IMR-90 (cell line): ENCODE results near the gene GRK5. TPM values are rescaled to one million over a fixed set of nuclear protein-coding genes. Genes with fewer than 3 reads are reported as not detected.

Experiments used
- ATAC-seq: fragments of 200-7000 bp; cut with Tn5 transposase; 2 replicates; pipeline ENCODE4 v1.9.1; 2020; ENCODE audit warnings: low read depth, mild to moderate bottlenecking, moderate library complexity
- BruUV-seq: library from RNA; stranded (reverse); fragments of 400-500 nt; replicated peaks from 2 replicates; lab custom pipeline; 2021; lab: Mats Ljungman, UMichigan
- CTCF ChIA-PET: fragments of 300-600 bp; formaldehyde crosslinking; extraction: SDS; loops from one replicate; lab custom pipeline; 2021; ENCODE audit warnings: antibody characterized with exemption; lab: Yijun Ruan, JAX
- POLR2A ChIA-PET: fragments of 300-600 bp; sonication (Branson Sonifier 250); formaldehyde crosslinking; loops from one replicate; lab custom pipeline; 2022; ENCODE audit warnings: antibody characterized with exemption; ENCODE audit not compliant: unreplicated experiment; lab: Charles Lee
- DNase-seq: peaks from one replicate; pipeline ENCODE4 v3.0.0; 2013
- H2AFZ ChIP-seq: replicated peaks from 2 replicates; pipeline ENCODE3; 2013; ENCODE audit warnings: low read length, mild to moderate bottlenecking; ENCODE audit not compliant: poor library complexity
- H2AK5ac ChIP-seq: 2 replicates; pipeline ENCODE4 v1.6.1; 2013; ENCODE audit warnings: low read depth, low read length, inconsistent platforms
- H2AK9ac ChIP-seq: replicated peaks from 2 replicates; pipeline ENCODE3; 2013; ENCODE audit warnings: mild to moderate bottlenecking, low read depth, low read length, moderate library complexity; ENCODE audit not compliant: poor library complexity
- H2BK120ac ChIP-seq: 2 replicates; pipeline ENCODE4 v1.6.1; 2013; ENCODE audit warnings: low read depth, low read length, inconsistent platforms
- H2BK15ac ChIP-seq: 3 replicates; pipeline ENCODE4 v1.6.1; 2013; ENCODE audit warnings: low read depth, low read length, inconsistent platforms
- H2BK20ac ChIP-seq: 2 replicates; pipeline ENCODE4 v1.6.1; 2013; ENCODE audit warnings: low read depth, mild to moderate bottlenecking, inconsistent platforms, low read length, moderate library complexity
- H2BK5ac ChIP-seq: 2 replicates; pipeline ENCODE4 v1.6.1; 2013; ENCODE audit warnings: mild to moderate bottlenecking, low read depth, low read length, inconsistent platforms; ENCODE audit not compliant: poor library complexity, severe bottlenecking
- H3K14ac ChIP-seq: replicated peaks from 2 replicates; pipeline ENCODE4 v1.6.1; 2013; ENCODE audit warnings: low read depth, low read length, inconsistent platforms
- H3K18ac ChIP-seq: 2 replicates; pipeline ENCODE4 v1.6.1; 2013; ENCODE audit warnings: low read depth, low read length, control low read depth
- H3K23ac ChIP-seq: 2 replicates; pipeline ENCODE4 v1.6.1; 2013; ENCODE audit warnings: low read depth, low read length, inconsistent platforms
- H3K27ac ChIP-seq: 2 replicates; pipeline ENCODE4 v1.5.1; 2013; ENCODE audit warnings: mild to moderate bottlenecking, control low read depth, low read length; ENCODE audit not compliant: insufficient read depth
- H3K27me3 ChIP-seq: 2 replicates; pipeline ENCODE4 v1.6.1; 2013; ENCODE audit warnings: low read length; ENCODE audit not compliant: control insufficient read depth, insufficient read depth
- H3K36me3 ChIP-seq: 2 replicates; pipeline ENCODE4 v1.6.1; 2013; ENCODE audit warnings: low read length, mixed read lengths; ENCODE audit not compliant: control insufficient read depth, insufficient read depth
- H3K4ac ChIP-seq: 2 replicates; pipeline ENCODE4 v1.6.1; 2013; ENCODE audit warnings: low read depth, low read length, inconsistent platforms
- H3K4me1 ChIP-seq: 2 replicates; pipeline ENCODE4 v1.6.1; 2013; ENCODE audit warnings: low read length, mixed read lengths; ENCODE audit not compliant: control insufficient read depth, insufficient read depth
- H3K4me2 ChIP-seq: 2 replicates; pipeline ENCODE4 v1.6.1; 2013; ENCODE audit warnings: low read depth, mild to moderate bottlenecking, control low read depth, low read length, moderate library complexity
- H3K4me3 ChIP-seq: 2 replicates; pipeline ENCODE4 v1.5.1; 2013; ENCODE audit warnings: low read depth, mild to moderate bottlenecking, control low read depth, low read length, moderate library complexity; ENCODE audit not compliant: insufficient read depth
- H3K56ac ChIP-seq: 2 replicates; pipeline ENCODE4 v1.6.1; 2013; ENCODE audit warnings: low read length, inconsistent platforms; ENCODE audit not compliant: insufficient read depth; ENCODE audit errors: extremely low read depth
- H3K79me1 ChIP-seq, 2 experiments: 2 replicates each; pipeline ENCODE4 v1.6.1; 2013; ENCODE audit warnings: low read length in 2 of 2, inconsistent platforms in 1 of 2, low read depth in 1 of 2
- H3K9ac ChIP-seq: 2 replicates; pipeline ENCODE4 v1.6.1; 2013; ENCODE audit warnings: low read depth, low read length, control low read depth
- H3K9me1 ChIP-seq: 2 replicates; pipeline ENCODE4 v1.6.1; 2013; ENCODE audit warnings: low read length, inconsistent platforms; ENCODE audit not compliant: insufficient read depth
- H3K9me3 ChIP-seq: 2 replicates; pipeline ENCODE4 v1.6.1; 2013; ENCODE audit warnings: low read length; ENCODE audit not compliant: control insufficient read depth, insufficient read depth
- H4K20me1 ChIP-seq: 2 replicates; pipeline ENCODE4 v1.6.1; 2013; ENCODE audit warnings: low read length, inconsistent platforms; ENCODE audit not compliant: insufficient read depth
- H4K5ac ChIP-seq: 2 replicates; pipeline ENCODE4 v1.6.1; 2013; ENCODE audit warnings: mild to moderate bottlenecking, low read depth, low read length, control low read depth
- H4K8ac ChIP-seq, 2 experiments: 2 replicates each; pipeline ENCODE4 v1.6.1; 2013; ENCODE audit warnings: low read depth in 2 of 2, low read length in 2 of 2, control low read depth in 1 of 2, inconsistent platforms in 1 of 2
- H4K91ac ChIP-seq: 2 replicates; pipeline ENCODE4 v1.6.1; 2013; ENCODE audit warnings: low read depth, low read length, inconsistent platforms; ENCODE audit not compliant: insufficient read depth
- NFE2L2 ChIP-seq: fragments of 150-350 bp; IDR thresholded peaks from 2 replicates; pipeline ENCODE4 v1.6.1; 2016; ENCODE audit warnings: low read depth, mild to moderate bottlenecking, low read length
- RCOR1 ChIP-seq: IDR thresholded peaks from 2 replicates; pipeline ENCODE4 v1.6.1; 2012; ENCODE audit warnings: mild to moderate bottlenecking, low read length, improper control_type of control experiment; ENCODE audit not compliant: insufficient replicate concordance
- WGBS, 2 experiments: methylation state at CpG; one replicate each; pipeline versions ENCODE4 v1.1.5 to v1.1.7; 2013; ENCODE audit warnings: missing lambda C conversion rate in 2 of 2; ENCODE audit not compliant: insufficient read length in 1 of 2; ENCODE audit errors: extremely low coverage in 2 of 2; 5-methylcytosine and 5-hydroxymethylcytosine counted together
- dilution Hi-C: fragments of 300-500 bp; cut with HindIII; formaldehyde crosslinking; loops from one replicate; pipeline ENCODE4 v1.14.3; 2018; ENCODE audit warnings: low sequenced_read_pairs; ENCODE audit not compliant: unreplicated experiment
- in situ Hi-C: fragments of 300-500 bp; cut with MboI; formaldehyde crosslinking; loops from 3 replicates; pipeline ENCODE4 v1.14.3; 2019; ENCODE audit warnings: low sequenced_read_pairs, inconsistent platforms, mixed read lengths
- intact Hi-C: fragments of 100-400 bp; cut with micrococcal nuclease; formaldehyde crosslinking; loops from 2 replicates; pipeline ENCODE4 v1.10.0; 2022
- polyA plus RNA-seq, 3 experiments: library from polyadenylated mRNA; depleted of rRNA; stranded (reverse); fragments of >200 nt; gene quantifications; 2 replicates each; pipeline ENCODE4 v1.2.3, GENCODE V29; 2012; ENCODE audit warnings: low replicate concordance in 1 of 3
- total RNA-seq: library from RNA; depleted of rRNA; stranded (reverse); fragments of >200 nt; gene quantifications from 2 replicates; pipeline ENCODE4 v1.2.3, GENCODE V29; 2012
- TF ChIP-seq, protein P1 (sequence below): fragments of 150-350 bp; IDR thresholded peaks from 2 replicates; pipeline ENCODE4 v1.6.1; 2016; ENCODE audit warnings: low read depth, mild to moderate bottlenecking, low read length, moderate library complexity, borderline replicate concordance

GRK5 gene
- total and polyA plus RNA-seq, 2 of the 4 experiments (the other 2 are of a cell fraction): 12.9 to 16.3 TPM

DNA sequence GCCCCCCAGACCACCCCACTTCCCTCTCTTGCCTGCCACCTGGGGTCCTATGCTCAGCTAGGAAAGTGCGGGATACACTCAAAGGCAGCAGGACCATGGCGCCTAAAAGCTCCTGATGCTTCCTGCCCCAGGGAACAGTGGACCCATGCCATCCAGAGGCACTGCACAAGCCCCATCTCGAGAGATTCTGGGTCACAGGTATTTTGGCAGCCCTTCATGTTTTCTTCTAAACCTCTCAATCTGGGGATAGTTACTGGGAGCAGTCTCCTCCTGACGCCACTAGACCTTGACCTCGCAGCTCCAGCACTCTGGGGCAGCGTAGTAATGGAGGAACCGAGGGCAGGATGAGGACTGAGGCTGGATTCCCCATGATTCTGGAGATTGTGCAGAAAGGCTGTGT, 107.1 kb downstream of the GRK5 start:
- no CpG with 5 or more reads among the region's 7 CpGs for WGBS, 2 experiments
- no TSS peak for BruUV-seq
- intact Hi-C loops: no loop called here
- Histone ChIP-seq H3K4me2 (no peak overlapping the region), H3K9me3 (no peaks in the 10 kb centered on the region), H3K23ac (no peak overlapping the region), H3K14ac (0 out of 2 replicates have a peak overlapping the region, but pooled peaks have one; percentile 13), H4K5ac (no peak overlapping the region), H3K36me3 (peaks cover 3% of the 10 kb centered on the region; the same call in 1 of the 2 replicates), H3K27ac (peak overlapping the region; percentile 18), H2BK5ac (peak overlapping the region; percentile 9), H3K4ac (peak overlapping the region; percentile 49), H3K56ac (no peak overlapping the region), H2BK15ac (peak overlapping the region; percentile 20; the same call in 2 of the 3 replicates), H3K79me1 (peaks cover 43 to 95% of the 10 kb centered on the region in 2 experiments), H3K9me1 (peaks cover 55% of the 10 kb centered on the region), H4K20me1 (peaks cover 98% of the 10 kb centered on the region), H2BK120ac (peak overlapping the region; percentile 24), H2BK20ac (peak overlapping the region; percentile 38), H3K9ac (no peak overlapping the region), H3K4me3 (no peak overlapping the region), H3K4me1 (peaks cover 52% of the 10 kb centered on the region), H3K18ac (no peak overlapping the region), H3K27me3 (no peaks in the 10 kb centered on the region), H2AK9ac (peak overlapping the region; percentile 30), H2AK5ac (peak overlapping the region; percentile 70), H4K8ac (peak overlapping the region; percentile 12 to 33; a peak in 2 of 4 replicates), H4K91ac (peak overlapping the region; percentile 33), H2AFZ (no peak overlapping the region)
- dilution Hi-C loops: no loop called here
- in situ Hi-C loops: no loop called here
- ChIA-PET CTCF (interaction anchor here (0.6 kb wide), 1 partner anchor 17 kb away, joined by 3 read pairs; no protein-coding TSS in a partner anchor), POLR2A (no interaction called here)
- no peak for TF ChIP-seq RCOR1
- TF ChIP-seq, protein P1, sequence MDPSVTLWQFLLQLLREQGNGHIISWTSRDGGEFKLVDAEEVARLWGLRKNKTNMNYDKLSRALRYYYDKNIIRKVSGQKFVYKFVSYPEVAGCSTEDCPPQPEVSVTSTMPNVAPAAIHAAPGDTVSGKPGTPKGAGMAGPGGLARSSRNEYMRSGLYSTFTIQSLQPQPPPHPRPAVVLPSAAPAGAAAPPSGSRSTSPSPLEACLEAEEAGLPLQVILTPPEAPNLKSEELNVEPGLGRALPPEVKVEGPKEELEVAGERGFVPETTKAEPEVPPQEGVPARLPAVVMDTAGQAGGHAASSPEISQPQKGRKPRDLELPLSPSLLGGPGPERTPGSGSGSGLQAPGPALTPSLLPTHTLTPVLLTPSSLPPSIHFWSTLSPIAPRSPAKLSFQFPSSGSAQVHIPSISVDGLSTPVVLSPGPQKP: no peak
- no peak for TF ChIP-seq NFE2L2
- no peak for ATAC-seq
- no peak for DNase-seq
